A549 (cell line): Measurements from ENCODE around the gene ANKRD40. TPM values are rescaled to one million over a fixed set of nuclear protein-coding genes. Genes with fewer than 3 reads are reported as not detected.
A peak's percentile ranks its signal among the peaks of the same experiment; 100 is the strongest.

Experiments used
- ATAC-seq, 2 experiments: fragments of 200-7000 bp in 1 of 2; fragments of >200 bp in 1 of 2; cut with Nextera tagmentation in 1 of 2; cut with Tn5 transposase in 1 of 2; 3 replicates each; pipeline versions ENCODE4 v1.8.0 to v1.9.1; 2018 to 2020; ENCODE audit warnings: mild to moderate bottlenecking in 1 of 2, moderate library complexity in 1 of 2
- CTCF ChIA-PET: fragments of 300-600 bp; sonication (Branson Sonifier 250); formaldehyde crosslinking; extraction: SDS; loops from one replicate; lab custom pipeline; 2021; ENCODE audit warnings: antibody characterized with exemption, inconsistent platforms; lab: Yijun Ruan, JAX
- POLR2A ChIA-PET: fragments of 350-600 bp; formaldehyde crosslinking; extraction: SDS; loops from one replicate; lab custom pipeline; 2021; ENCODE audit warnings: antibody characterized with exemption, inconsistent platforms; lab: Yijun Ruan, JAX
- DNase-seq, 2 experiments: peaks; one replicate each; pipeline versions ENCODE4 v3.0.0 to v3.0.0-alpha.2; 2011 to 2016; ENCODE audit warnings: low read depth in 1 of 2, low spot score in 1 of 2
- FAIRE-seq: peaks from 2 replicates; lab custom pipeline; 2011; peaks lifted over from hg19 to GRCh38; lab: Jason Lieb, UNC
- H3K27ac ChIP-seq, 2 experiments: fragments of >200 bp; sonication (Bioruptor Twin); formaldehyde crosslinking; 3 replicates each; pipeline ENCODE4 v1.5.1; 2016 to 2017
- H3K4me1 ChIP-seq: fragments of >200 bp; sonication (Bioruptor Twin); formaldehyde crosslinking; 3 replicates; pipeline ENCODE4 v1.6.1; 2016
- H3K4me2 ChIP-seq: fragments of >200 bp; sonication (Bioruptor Twin); formaldehyde crosslinking; 3 replicates; pipeline ENCODE4 v1.6.1; 2016
- H3K4me3 ChIP-seq: fragments of >200 bp; sonication (Bioruptor Twin); formaldehyde crosslinking; 3 replicates; pipeline ENCODE4 v1.5.1; 2016
- H3K9me3 ChIP-seq: fragments of >200 bp; sonication (Bioruptor Twin); formaldehyde crosslinking; 3 replicates; pipeline ENCODE4 v1.6.1; 2016
- BHLHE40 ChIP-seq: IDR thresholded peaks from 2 replicates; pipeline ENCODE4 v1.6.1; 2012; ENCODE audit warnings: low read depth, low read length, inconsistent platforms
- CBX2 ChIP-seq: fragments of 200-600 bp; sonication (generic); IDR thresholded peaks from 2 replicates; pipeline ENCODE4 v1.6.1; 2016; ENCODE audit warnings: low read depth, mild to moderate bottlenecking, borderline replicate concordance
- CBX8 ChIP-seq: fragments of 200-600 bp; sonication (generic); IDR thresholded peaks from 2 replicates; pipeline ENCODE4 v1.6.1; 2016
- CEBPB ChIP-seq, 2 experiments: fragments of >200 bp in 1 of 2; sonication (Bioruptor Twin) in 1 of 2; formaldehyde crosslinking in 1 of 2; IDR thresholded peaks; 2 replicates each; pipeline ENCODE4 v1.6.1; 2012 to 2016
- CHD2 ChIP-seq: fragments of 150-350 bp; IDR thresholded peaks from 2 replicates; pipeline ENCODE4 v1.6.1; 2014; ENCODE audit warnings: low read length; ENCODE audit not compliant: partially characterized antibody
- CHD4 ChIP-seq: fragments of 200-600 bp; sonication (generic); IDR thresholded peaks from 2 replicates; pipeline ENCODE4 v1.6.1; 2016; ENCODE audit warnings: antibody characterized with exemption, mild to moderate bottlenecking, borderline replicate concordance
- EP300 ChIP-seq, 2 experiments: fragments of >200 bp; sonication (Bioruptor Twin); formaldehyde crosslinking; IDR thresholded peaks; 2 replicates in 1 of 2; 3 replicates in 1 of 2; pipeline ENCODE4 v1.6.1; 2016 to 2017
- FOSL2 ChIP-seq, 2 experiments: fragments of 450-650 bp in 1 of 2; fragments of >200 bp in 1 of 2; sonication (Bioruptor Twin) in 1 of 2; formaldehyde crosslinking; IDR thresholded peaks; 2 replicates each; pipeline versions ENCODE4 v1.5.0 to v1.6.1; 2016 to 2020; ENCODE audit warnings: mild to moderate bottlenecking in 1 of 2, moderate library complexity in 1 of 2
- GATA3 ChIP-seq: IDR thresholded peaks from 2 replicates; pipeline ENCODE4 v1.6.1; 2012; ENCODE audit warnings: borderline replicate concordance
- HOXB13 ChIP-seq: fragments of 250-450 bp; sonication (Bioruptor Pico); IDR thresholded peaks from 2 replicates; pipeline ENCODE4 v1.5.0; 2020; ENCODE audit warnings: low read depth, mild to moderate bottlenecking, moderate library complexity
- HOXB5 ChIP-seq: fragments of 250-450 bp; sonication (Bioruptor Pico); IDR thresholded peaks from 2 replicates; pipeline ENCODE4 v1.5.0; 2020; ENCODE audit warnings: mild to moderate bottlenecking, moderate library complexity
- JUN ChIP-seq, 2 experiments: fragments of >200 bp; sonication (Bioruptor Twin); formaldehyde crosslinking; IDR thresholded peaks; 2 replicates in 1 of 2; 3 replicates in 1 of 2; pipeline ENCODE4 v1.6.1; 2016 to 2017
- JUNB ChIP-seq: fragments of >200 bp; sonication (Bioruptor Twin); formaldehyde crosslinking; IDR thresholded peaks from 2 replicates; pipeline ENCODE4 v1.6.1; 2016
- KDM1A ChIP-seq: fragments of 200-600 bp; sonication (generic); IDR thresholded peaks from 2 replicates; pipeline ENCODE4 v1.6.1; 2016; ENCODE audit warnings: low read depth, mild to moderate bottlenecking
- MAZ ChIP-seq: fragments of 150-350 bp; IDR thresholded peaks from 2 replicates; pipeline ENCODE4 v1.6.1; 2014; ENCODE audit warnings: antibody characterized with exemption, low read depth, low read length, borderline replicate concordance
- NR3C1 ChIP-seq: fragments of >200 bp; sonication (Bioruptor Twin); formaldehyde crosslinking; IDR thresholded peaks from 3 replicates; pipeline ENCODE4 v1.6.1; 2017
- PHF8 ChIP-seq: fragments of 200-600 bp; sonication (generic); IDR thresholded peaks from 2 replicates; pipeline ENCODE4 v1.6.1; 2016; ENCODE audit warnings: low read depth, mild to moderate bottlenecking, antibody characterized with exemption, moderate library complexity, borderline replicate concordance
- POLR2AphosphoS2 ChIP-seq: conservative IDR thresholded peaks from 2 replicates; pipeline ENCODE4 v1.6.1; 2012; ENCODE audit warnings: low read length, improper control_type of control experiment, inconsistent platforms
- RAD21 ChIP-seq, 2 experiments: fragments of >200 bp in 1 of 2; sonication (Bioruptor Twin) in 1 of 2; formaldehyde crosslinking in 1 of 2; IDR thresholded peaks in 1 of 2; conservative IDR thresholded peaks in 1 of 2; 2 replicates in 1 of 2; 3 replicates in 1 of 2; pipeline ENCODE4 v1.6.1; 2012 to 2018; ENCODE audit warnings: inconsistent platforms in 1 of 2
- RFX5 ChIP-seq: fragments of 450-650 bp; IDR thresholded peaks from 2 replicates; pipeline ENCODE4 v1.7.1; 2014; ENCODE audit warnings: antibody characterized with exemption, mild to moderate bottlenecking, moderate library complexity
- SMC3 ChIP-seq: fragments of >200 bp; sonication (Bioruptor Twin); formaldehyde crosslinking; IDR thresholded peaks from 3 replicates; pipeline ENCODE4 v1.6.1; 2018; ENCODE audit warnings: inconsistent platforms
- SREBF2 ChIP-seq: fragments of 450-650 bp; IDR thresholded peaks from 2 replicates; pipeline ENCODE4 v1.6.1; 2014; ENCODE audit warnings: mild to moderate bottlenecking, moderate library complexity
- ZFP36 ChIP-seq: fragments of 450-650 bp; IDR thresholded peaks from 2 replicates; pipeline ENCODE4 v1.6.1; 2014; ENCODE audit warnings: borderline replicate concordance; ENCODE audit not compliant: partially characterized antibody
- ZSCAN20 ChIP-seq: fragments of 250-450 bp; sonication (Bioruptor Pico); IDR thresholded peaks from 2 replicates; pipeline ENCODE4 v1.8.0; 2022; ENCODE audit warnings: mild to moderate bottlenecking, moderate library complexity
- WGBS: methylation state at CpG from one replicate; pipeline ENCODE4 v1.1.6; 2017; ENCODE audit errors: missing lambda C conversion rate; 5-methylcytosine and 5-hydroxymethylcytosine counted together
- polyA plus RNA-seq, 4 experiments: library from polyadenylated mRNA; depleted of rRNA in 3 of 4; stranded (reverse); fragments of >200 nt; fragmentation: RNase III in 1 of 4; extraction: RNeasy Plus Mini Kit Qiagen cat#74134 plus additional on column Dnase treatment in 1 of 4; gene quantifications; 2 replicates in 3 of 4; 3 replicates in 1 of 4; pipeline ENCODE4 v1.2.3, GENCODE V29; 2011 to 2017
- TF ChIP-seq, protein P1 (sequence below): IDR thresholded peaks from 2 replicates; pipeline ENCODE4 v1.6.1; 2012
- TF ChIP-seq, protein P2 (sequence below): fragments of >200 bp; sonication (Bioruptor Twin); formaldehyde crosslinking; IDR thresholded peaks from 3 replicates; pipeline ENCODE4 v1.6.1; 2016
- TF ChIP-seq, protein P3 (sequence below): fragments of 450-650 bp; IDR thresholded peaks from 2 replicates; pipeline ENCODE4 v1.6.1; 2014; ENCODE audit warnings: antibody characterized with exemption
- TF ChIP-seq, protein P4 (sequence below): fragments of >200 bp; sonication (Bioruptor Twin); formaldehyde crosslinking; IDR thresholded peaks from 2 replicates; pipeline ENCODE4 v1.6.1; 2016
- TF ChIP-seq, protein P5 (sequence below): fragments of 200-600 bp; sonication (generic); IDR thresholded peaks from 2 replicates; pipeline ENCODE4 v1.6.1; 2016; ENCODE audit warnings: antibody characterized with exemption, mild to moderate bottlenecking, moderate library complexity

Gene ANKRD40
- polyA plus RNA-seq, 2 of the 4 experiments (the other 2 are of a cell fraction), result 50.1 to 84.3 TPM

DNA sequence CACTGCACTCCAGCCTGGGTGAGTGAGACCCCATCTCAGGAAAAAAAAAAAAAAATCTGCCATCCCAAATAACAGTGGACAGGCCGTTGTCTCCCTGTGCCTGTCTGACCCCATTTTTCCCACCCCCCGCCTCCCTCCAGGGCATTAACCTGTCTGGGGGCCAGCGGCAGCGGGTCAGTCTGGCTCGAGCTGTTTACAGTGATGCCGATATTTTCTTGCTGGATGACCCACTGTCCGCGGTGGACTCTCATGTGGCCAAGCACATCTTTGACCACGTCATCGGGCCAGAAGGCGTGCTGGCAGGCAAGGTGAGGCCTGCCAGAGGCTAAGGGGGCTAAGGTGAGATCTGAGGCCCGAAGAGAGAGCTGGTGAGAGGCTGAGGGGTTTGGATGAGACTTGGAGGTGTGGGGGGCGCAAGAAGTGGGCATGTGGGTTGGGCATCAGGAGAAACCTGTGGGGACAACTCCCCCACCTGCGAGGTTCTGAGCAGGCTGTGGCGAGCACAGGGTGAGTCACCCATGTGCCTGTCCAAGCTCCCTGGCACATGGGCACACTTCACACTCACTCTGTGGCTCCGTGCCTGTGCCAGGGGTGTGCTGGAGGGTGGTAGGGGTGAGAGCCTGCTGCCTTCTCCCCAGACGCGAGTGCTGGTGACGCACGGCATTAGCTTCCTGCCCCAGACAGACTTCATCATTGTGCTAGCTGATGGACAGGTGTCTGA, 34.7 kb downstream of the ANKRD40 start:
- peak overlapping the region; percentile 8; the same call in 1 of the 3 replicates for H3K4me2 ChIP-seq
- CTCF ChIA-PET, result interaction anchor here (1.1 to 52.6 kb wide), 6 partner anchors 12 to 152 kb away, joined by 3 to 2097 read pairs (median 26); partner anchors contain the start of gene ABCC3
- FAIRE-seq, result no peak
- H3K9me3 ChIP-seq, result no peaks in the 10 kb centered on the region
- WGBS, result 86% methylated on average over 20 of the region's 20 CpGs
- peak in 1 of 2 experiments; percentile 17; a peak in 1 of 6 replicates for ATAC-seq
- TF ChIP-seq CHD4, result no peak
- TF ChIP-seq POLR2AphosphoS2, result 0 out of 2 replicates have a peak, but pooled peaks have one; percentile 15
- TF ChIP-seq PHF8, result no peak
- no peak for TF ChIP-seq ZSCAN20
- TF ChIP-seq RFX5, result no peak
- no peak for TF ChIP-seq MAZ
- TF ChIP-seq ZFP36, result no peak
- TF ChIP-seq, protein P1, sequence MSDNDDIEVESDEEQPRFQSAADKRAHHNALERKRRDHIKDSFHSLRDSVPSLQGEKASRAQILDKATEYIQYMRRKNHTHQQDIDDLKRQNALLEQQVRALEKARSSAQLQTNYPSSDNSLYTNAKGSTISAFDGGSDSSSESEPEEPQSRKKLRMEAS, result peak; percentile 72
- TF ChIP-seq HOXB5 (CRISPR knock-in tag), result no peak
- TF ChIP-seq, protein P2, sequence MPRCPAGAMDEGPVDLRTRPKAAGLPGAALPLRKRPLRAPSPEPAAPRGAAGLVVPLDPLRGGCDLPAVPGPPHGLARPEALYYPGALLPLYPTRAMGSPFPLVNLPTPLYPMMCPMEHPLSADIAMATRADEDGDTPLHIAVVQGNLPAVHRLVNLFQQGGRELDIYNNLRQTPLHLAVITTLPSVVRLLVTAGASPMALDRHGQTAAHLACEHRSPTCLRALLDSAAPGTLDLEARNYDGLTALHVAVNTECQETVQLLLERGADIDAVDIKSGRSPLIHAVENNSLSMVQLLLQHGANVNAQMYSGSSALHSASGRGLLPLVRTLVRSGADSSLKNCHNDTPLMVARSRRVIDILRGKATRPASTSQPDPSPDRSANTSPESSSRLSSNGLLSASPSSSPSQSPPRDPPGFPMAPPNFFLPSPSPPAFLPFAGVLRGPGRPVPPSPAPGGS, result no peak
- no peak for TF ChIP-seq CHD2
- 0 out of 5 replicates have a peak, but pooled peaks of 1 of the 2 experiments have one; percentile 17 for TF ChIP-seq JUN (IDR thresholded peaks at IDR 0.05)
- TF ChIP-seq FOSL2 (IDR thresholded peaks at IDR 0.05), result no peak
- TF ChIP-seq FOSL2 (CRISPR knock-in tag; IDR thresholded peaks at IDR 0.05), result peak; percentile 64
- no peak for TF ChIP-seq GATA3
- TF ChIP-seq HOXB13, result no peak
- TF ChIP-seq RAD21 (conservative IDR thresholded peaks at IDR 0.05 in 1 of 2, IDR thresholded peaks at IDR 0.05 in 1 of 2), result no peak
- no peak for TF ChIP-seq KDM1A
- TF ChIP-seq, protein P3, sequence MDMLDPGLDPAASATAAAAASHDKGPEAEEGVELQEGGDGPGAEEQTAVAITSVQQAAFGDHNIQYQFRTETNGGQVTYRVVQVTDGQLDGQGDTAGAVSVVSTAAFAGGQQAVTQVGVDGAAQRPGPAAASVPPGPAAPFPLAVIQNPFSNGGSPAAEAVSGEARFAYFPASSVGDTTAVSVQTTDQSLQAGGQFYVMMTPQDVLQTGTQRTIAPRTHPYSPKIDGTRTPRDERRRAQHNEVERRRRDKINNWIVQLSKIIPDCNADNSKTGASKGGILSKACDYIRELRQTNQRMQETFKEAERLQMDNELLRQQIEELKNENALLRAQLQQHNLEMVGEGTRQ, result no peak
- TF ChIP-seq EP300 (IDR thresholded peaks at IDR 0.05), result no peak
- peak overlapping the region; percentile 98 for H3K27ac ChIP-seq
- H3K4me3 ChIP-seq, result no peak overlapping the region
- peaks cover 95% of the 10 kb centered on the region for H3K4me1 ChIP-seq
- POLR2A ChIA-PET, result interaction anchor here (0.7 to 1.7 kb wide), 3 partner anchors 21 to 37 kb away, joined by 3 to 11 read pairs (median 3); no protein-coding TSS in a partner anchor
- no peak for DNase-seq

DNA sequence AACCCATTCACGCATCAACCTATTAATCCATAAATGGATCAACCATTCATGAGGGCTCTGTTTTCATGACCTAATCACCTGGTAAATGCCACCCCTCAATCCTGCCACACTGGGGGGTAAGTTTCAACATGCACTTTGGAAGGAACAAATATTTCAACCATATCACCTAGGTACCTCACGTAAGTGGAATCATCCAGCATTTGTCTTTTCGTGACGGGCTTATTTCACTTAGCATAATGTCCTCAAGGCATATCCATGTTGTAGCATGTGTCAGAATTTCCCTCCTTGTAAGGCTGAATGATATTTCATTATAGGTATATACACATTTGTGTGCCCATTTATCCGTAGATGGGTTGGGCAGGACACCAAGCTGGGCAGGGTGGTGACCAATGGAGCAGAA, 35.6 kb downstream of the ANKRD40 start:
- H3K4me3 ChIP-seq, result no peak overlapping the region
- 94% methylated on average over 5 of the region's 5 CpGs for WGBS
- CTCF ChIA-PET, result interaction anchor here (1.1 to 52.6 kb wide), 5 partner anchors 11 to 151 kb away, joined by 3 to 2097 read pairs (median 26); partner anchors contain the start of gene ABCC3
- FAIRE-seq (no peak), DNase-seq (no peak), ATAC-seq (no peak)
- peak overlapping the region; percentile 98 for H3K27ac ChIP-seq
- peaks cover 95% of the 10 kb centered on the region for H3K4me1 ChIP-seq
- POLR2A ChIA-PET, result interaction anchor here (0.7 to 1.7 kb wide), 3 partner anchors 19 to 36 kb away, joined by 3 to 11 read pairs (median 3); no protein-coding TSS in a partner anchor
- peak overlapping the region; percentile 33; the same call in 1 of the 3 replicates for H3K4me2 ChIP-seq
- H3K9me3 ChIP-seq, result no peaks in the 10 kb centered on the region
- TF ChIP-seq, protein P4, sequence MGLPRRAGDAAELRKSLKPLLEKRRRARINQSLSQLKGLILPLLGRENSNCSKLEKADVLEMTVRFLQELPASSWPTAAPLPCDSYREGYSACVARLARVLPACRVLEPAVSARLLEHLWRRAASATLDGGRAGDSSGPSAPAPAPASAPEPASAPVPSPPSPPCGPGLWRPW, result no peak
- TF ChIP-seq SMC3 (no peak), CBX2 (no peak), BHLHE40 (no peak), CEBPB (IDR thresholded peaks at IDR 0.05) (no peak), EP300 (IDR thresholded peaks at IDR 0.05) (no peak), CBX8 (no peak), SREBF2 (no peak), NR3C1 (no peak), GATA3 (no peak), JUNB (no peak)
- TF ChIP-seq, protein P3, result no peak
- TF ChIP-seq, protein P5, sequence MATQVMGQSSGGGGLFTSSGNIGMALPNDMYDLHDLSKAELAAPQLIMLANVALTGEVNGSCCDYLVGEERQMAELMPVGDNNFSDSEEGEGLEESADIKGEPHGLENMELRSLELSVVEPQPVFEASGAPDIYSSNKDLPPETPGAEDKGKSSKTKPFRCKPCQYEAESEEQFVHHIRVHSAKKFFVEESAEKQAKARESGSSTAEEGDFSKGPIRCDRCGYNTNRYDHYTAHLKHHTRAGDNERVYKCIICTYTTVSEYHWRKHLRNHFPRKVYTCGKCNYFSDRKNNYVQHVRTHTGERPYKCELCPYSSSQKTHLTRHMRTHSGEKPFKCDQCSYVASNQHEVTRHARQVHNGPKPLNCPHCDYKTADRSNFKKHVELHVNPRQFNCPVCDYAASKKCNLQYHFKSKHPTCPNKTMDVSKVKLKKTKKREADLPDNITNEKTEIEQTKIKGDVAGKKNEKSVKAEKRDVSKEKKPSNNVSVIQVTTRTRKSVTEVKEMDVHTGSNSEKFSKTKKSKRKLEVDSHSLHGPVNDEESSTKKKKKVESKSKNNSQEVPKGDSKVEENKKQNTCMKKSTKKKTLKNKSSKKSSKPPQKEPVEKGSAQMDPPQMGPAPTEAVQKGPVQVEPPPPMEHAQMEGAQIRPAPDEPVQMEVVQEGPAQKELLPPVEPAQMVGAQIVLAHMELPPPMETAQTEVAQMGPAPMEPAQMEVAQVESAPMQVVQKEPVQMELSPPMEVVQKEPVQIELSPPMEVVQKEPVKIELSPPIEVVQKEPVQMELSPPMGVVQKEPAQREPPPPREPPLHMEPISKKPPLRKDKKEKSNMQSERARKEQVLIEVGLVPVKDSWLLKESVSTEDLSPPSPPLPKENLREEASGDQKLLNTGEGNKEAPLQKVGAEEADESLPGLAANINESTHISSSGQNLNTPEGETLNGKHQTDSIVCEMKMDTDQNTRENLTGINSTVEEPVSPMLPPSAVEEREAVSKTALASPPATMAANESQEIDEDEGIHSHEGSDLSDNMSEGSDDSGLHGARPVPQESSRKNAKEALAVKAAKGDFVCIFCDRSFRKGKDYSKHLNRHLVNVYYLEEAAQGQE, result no peak
- TF ChIP-seq, protein P2, result no peak
